ENCODE data around the gene DIPK1C. TPM values are rescaled to one million over a fixed set of nuclear protein-coding genes. Genes with fewer than 3 reads are reported as not detected.

The DIPK1C gene
- total RNA-seq, 1 donor from 2014 or later = not detected

- intact Hi-C loops (cut with micrococcal nuclease) = no loop called here
- Mint-ChIP-seq H3K4me3 (no peak overlapping the region), H3K27ac (no peak overlapping the region), H3K36me3 (ENCODE audit: low read depth) (no peaks in the 10 kb centered on the region), H3K27me3 (peaks cover 4% of the 10 kb centered on the region), H3K9me3 (no peaks in the 10 kb centered on the region), H3K4me1 (no peaks in the 10 kb centered on the region)
- no peak for DNase-seq
- POLR2A ChIA-PET = no interaction called here
- CTCF ChIA-PET = no interaction called here
- ATAC-seq (ENCODE audit: low read depth) = no peak
- no peak for TF ChIP-seq CTCF (IDR thresholded peaks at IDR 0.05)
Measured at GRCh38 chr18:74446631-74447403, 10.3 kb downstream of the DIPK1C start.

- CTCF ChIA-PET = no interaction called here
- TF ChIP-seq CTCF (IDR thresholded peaks at IDR 0.05) = no peak
- Mint-ChIP-seq H3K27me3 (peaks cover 4% of the 10 kb centered on the region), H3K4me1 (no peaks in the 10 kb centered on the region), H3K4me3 (no peak overlapping the region), H3K36me3 (ENCODE audit: low read depth) (no peaks in the 10 kb centered on the region), H3K9me3 (no peaks in the 10 kb centered on the region), H3K27ac (no peak overlapping the region)
- no peak for ATAC-seq (ENCODE audit: low read depth)
- intact Hi-C loops (cut with micrococcal nuclease) = no loop called here
- no peak for DNase-seq
- POLR2A ChIA-PET = no interaction called here
Measured at GRCh38 chr18:74446178-74446577, 10.9 kb downstream of the DIPK1C start.

GRCh38 chr18:74445585-74445984 is 11.5 kb downstream of the DIPK1C start:
- no peaks in the 10 kb centered on the region for H3K9me3 Mint-ChIP-seq
- POLR2A ChIA-PET = no interaction called here
- CTCF ChIA-PET = no interaction called here
- H3K4me1 Mint-ChIP-seq = no peaks in the 10 kb centered on the region
- no peak overlapping the region for H3K4me3 Mint-ChIP-seq
- DNase-seq = no peak
- no peak for ATAC-seq (ENCODE audit: low read depth)
- TF ChIP-seq CTCF (IDR thresholded peaks at IDR 0.05) = no peak
- no peaks in the 10 kb centered on the region for H3K36me3 Mint-ChIP-seq (ENCODE audit: low read depth)
- intact Hi-C loops (cut with micrococcal nuclease) = no loop called here
- H3K27me3 Mint-ChIP-seq = peaks cover 4% of the 10 kb centered on the region
- H3K27ac Mint-ChIP-seq = no peak overlapping the region

GRCh38 chr18:74444104-74444503 is 13.0 kb downstream of the DIPK1C start:
- ATAC-seq (ENCODE audit: low read depth) = no peak
- no peak for TF ChIP-seq CTCF (IDR thresholded peaks at IDR 0.05)
- H3K4me1 Mint-ChIP-seq = no peaks in the 10 kb centered on the region
- DNase-seq = no peak
- no peaks in the 10 kb centered on the region for H3K9me3 Mint-ChIP-seq
- ChIA-PET CTCF (no interaction called here), POLR2A (no interaction called here)
- peaks cover 4% of the 10 kb centered on the region for H3K27me3 Mint-ChIP-seq
- no peaks in the 10 kb centered on the region for H3K36me3 Mint-ChIP-seq (ENCODE audit: low read depth)
- H3K4me3 Mint-ChIP-seq = no peak overlapping the region
- H3K27ac Mint-ChIP-seq = no peak overlapping the region
- intact Hi-C loops (cut with micrococcal nuclease) = no loop called here

GRCh38 chr18:74440808-74441427 is 16.2 kb downstream of the DIPK1C start:
- no peaks in the 10 kb centered on the region for H3K9me3 Mint-ChIP-seq
- no peaks in the 10 kb centered on the region for H3K4me1 Mint-ChIP-seq
- ATAC-seq (ENCODE audit: low read depth) = no peak
- no peaks in the 10 kb centered on the region for H3K36me3 Mint-ChIP-seq (ENCODE audit: low read depth)
- no peak for TF ChIP-seq CTCF (IDR thresholded peaks at IDR 0.05)
- ChIA-PET POLR2A (no interaction called here), CTCF (no interaction called here)
- intact Hi-C loops (cut with micrococcal nuclease) = no loop called here
- no peak for DNase-seq
- H3K27ac Mint-ChIP-seq = no peak overlapping the region
- H3K4me3 Mint-ChIP-seq = no peak overlapping the region
- peaks cover 3% of the 10 kb centered on the region for H3K27me3 Mint-ChIP-seq

Measured in activated B cell treated with CpG ODN at 0.5 μM for 24 hours (primary cell).